ENCODE data around the gene APOBEC4. TPM values are rescaled to one million over a fixed set of nuclear protein-coding genes. Genes with fewer than 3 reads are reported as not detected.

APOBEC4 gene
- total RNA-seq, 1 experiment from 2014 or later: not detected

- Mint-ChIP-seq H3K27ac (ENCODE audit: low read depth, unreplicated experiment) (peak overlapping the region; percentile 76), H3K27me3 (ENCODE audit: insufficient read depth, unreplicated experiment) (no peaks in the 10 kb centered on the region), H3K36me3 (ENCODE audit: insufficient read depth, unreplicated experiment) (peaks cover 5% of the 10 kb centered on the region), H3K4me1 (ENCODE audit: insufficient read depth, unreplicated experiment) (peaks cover 14% of the 10 kb centered on the region), H3K9me3 (ENCODE audit: unreplicated experiment) (no peaks in the 10 kb centered on the region), H3K4me3 (ENCODE audit: unreplicated experiment) (no peak overlapping the region)
- intact Hi-C loops (cut with micrococcal nuclease): no loop called here
- peak; percentile 59 for DNase-seq (ENCODE audit: unreplicated experiment)
- CTCF ChIA-PET: interaction anchor here (2.1 kb wide), 1 partner anchor 15 kb away, joined by 11 read pairs; no protein-coding TSS in a partner anchor
- POLR2A ChIA-PET: interaction anchor here (1.3 kb wide), 1 partner anchor 216 kb away, joined by 3 read pairs; no protein-coding TSS in a partner anchor
- BruUV-seq (replicated peaks): no TSS peak
- TF ChIP-seq CTCF (IDR thresholded peaks at IDR 0.05; ENCODE audit: unreplicated experiment): no peak
These were observed 46.6 kb upstream of the APOBEC4 start for GRCh38 chr1:183699616-183700160.

- intact Hi-C loops (cut with micrococcal nuclease): no loop called here
- H3K9me3 Mint-ChIP-seq (ENCODE audit: unreplicated experiment): no peaks in the 10 kb centered on the region
- CTCF ChIA-PET: interaction anchor here (0.6 to 2.1 kb wide), 3 partner anchors 13 to 43 kb away, joined by 5 to 12 read pairs (median 11); no protein-coding TSS in a partner anchor
- BruUV-seq (replicated peaks): no TSS peak
- no peaks in the 10 kb centered on the region for H3K27me3 Mint-ChIP-seq (ENCODE audit: insufficient read depth, unreplicated experiment)
- POLR2A ChIA-PET: no interaction called here
- peaks cover 5% of the 10 kb centered on the region for H3K36me3 Mint-ChIP-seq (ENCODE audit: insufficient read depth, unreplicated experiment)
- H3K4me3 Mint-ChIP-seq (ENCODE audit: unreplicated experiment): no peak overlapping the region
- DNase-seq (ENCODE audit: unreplicated experiment): no peak
- H3K4me1 Mint-ChIP-seq (ENCODE audit: insufficient read depth, unreplicated experiment): peaks cover 14% of the 10 kb centered on the region
- H3K27ac Mint-ChIP-seq (ENCODE audit: low read depth, unreplicated experiment): no peak overlapping the region
- TF ChIP-seq CTCF (IDR thresholded peaks at IDR 0.05; ENCODE audit: unreplicated experiment): no peak
These were observed 44.9 kb upstream of the APOBEC4 start for GRCh38 chr1:183697814-183698590.

GRCh38 chr1:183696981-183697380, 43.9 kb upstream of the APOBEC4 start:
- H3K36me3 Mint-ChIP-seq (ENCODE audit: insufficient read depth, unreplicated experiment): peaks cover 5% of the 10 kb centered on the region
- no peaks in the 10 kb centered on the region for H3K27me3 Mint-ChIP-seq (ENCODE audit: insufficient read depth, unreplicated experiment)
- no peaks in the 10 kb centered on the region for H3K9me3 Mint-ChIP-seq (ENCODE audit: unreplicated experiment)
- ChIA-PET POLR2A (no interaction called here), CTCF (interaction anchor here (1.6 kb wide), 1 partner anchor 12 kb away, joined by 12 read pairs; no protein-coding TSS in a partner anchor)
- no peak overlapping the region for H3K4me3 Mint-ChIP-seq (ENCODE audit: unreplicated experiment)
- intact Hi-C loops (cut with micrococcal nuclease): no loop called here
- no peak for TF ChIP-seq CTCF (IDR thresholded peaks at IDR 0.05; ENCODE audit: unreplicated experiment)
- BruUV-seq (replicated peaks): no TSS peak
- H3K27ac Mint-ChIP-seq (ENCODE audit: low read depth, unreplicated experiment): no peak overlapping the region
- DNase-seq (ENCODE audit: unreplicated experiment): no peak
- H3K4me1 Mint-ChIP-seq (ENCODE audit: insufficient read depth, unreplicated experiment): peaks cover 9% of the 10 kb centered on the region

- Mint-ChIP-seq H3K4me1 (ENCODE audit: insufficient read depth, unreplicated experiment) (peaks cover 4% of the 10 kb centered on the region), H3K36me3 (ENCODE audit: insufficient read depth, unreplicated experiment) (peaks cover 5% of the 10 kb centered on the region), H3K27me3 (ENCODE audit: insufficient read depth, unreplicated experiment) (no peaks in the 10 kb centered on the region), H3K4me3 (ENCODE audit: unreplicated experiment) (no peak overlapping the region), H3K9me3 (ENCODE audit: unreplicated experiment) (no peaks in the 10 kb centered on the region), H3K27ac (ENCODE audit: low read depth, unreplicated experiment) (no peak overlapping the region)
- TF ChIP-seq CTCF (IDR thresholded peaks at IDR 0.05; ENCODE audit: unreplicated experiment): no peak
- no peak for DNase-seq (ENCODE audit: unreplicated experiment)
- intact Hi-C loops (cut with micrococcal nuclease): no loop called here
- ChIA-PET CTCF (interaction anchor here (0.8 to 3.9 kb wide), 6 partner anchors 10 to 221 kb away, joined by 3 to 65 read pairs (median 7); no protein-coding TSS in a partner anchor), POLR2A (interaction anchor here (0.5 to 1.2 kb wide), 3 partner anchors 20 to 130 kb away, joined by 3 read pairs; no protein-coding TSS in a partner anchor)
- BruUV-seq (replicated peaks): no TSS peak
These were observed 41.6 kb upstream of the APOBEC4 start for GRCh38 chr1:183694755-183695154.
